Adrenal gland (tissue), 19 donors: ENCODE data around the gene RGPD6. TPM values are rescaled to one million over a fixed set of nuclear protein-coding genes. Genes with fewer than 3 reads are reported as not detected.
"Not testable (repeated sequence)": the region's sequence is repeated elsewhere in the genome, so short reads cannot be mapped to it uniquely, and the experiment has no call there.

Experiments
- DNase-seq, 7 donors: peaks; one replicate each; pipeline ENCODE4 v3.0.0-alpha.2; 2019 to 2020
- H3K27ac ChIP-seq, 5 donors: fragments of 200-600 bp; sonication (generic) in 4 of 5; 1 replicate in 3 of 5; 2 replicates in 2 of 5; pipeline versions ENCODE4 v1.5.1 to v1.8.0; 2016 to 2020; ENCODE audit warnings: mild to moderate bottlenecking in 1 of 5
- H3K27me3 ChIP-seq: fragments of 200-600 bp; 2 replicates; pipeline ENCODE4 v1.8.0; 2021
- H3K36me3 ChIP-seq, 2 donors: fragments of 200-600 bp; replicated peaks in 1 of 2; 1 replicate in 1 of 2; 2 replicates in 1 of 2; pipeline versions ENCODE4 v1.5.1 to v1.8.0; 2018 to 2022
- H3K4me1 ChIP-seq, 2 donors: fragments of 200-600 bp; replicated peaks in 1 of 2; 1 replicate in 1 of 2; 2 replicates in 1 of 2; pipeline versions ENCODE4 v1.5.1 to v1.8.0; 2018 to 2021
- H3K4me3 ChIP-seq, 4 donors: fragments of 200-600 bp; sonication (generic) in 3 of 4; one replicate each; pipeline ENCODE4 v1.5.1; 2016 to 2018
- H3K9me3 ChIP-seq, 3 donors: fragments of 200-600 bp; sonication (generic) in 1 of 3; replicated peaks in 1 of 3; 1 replicate in 2 of 3; 2 replicates in 1 of 3; pipeline versions ENCODE4 v1.5.1 to v1.8.0; 2016 to 2021
- WGBS, 4 donors: extraction: QIAGEN DNeasy Blood & Tissue Kit in 2 of 4; methylation state at CpG; one replicate each; pipeline versions ENCODE4 v1.1.5 to v1.1.7; 2013 to 2017; 5-methylcytosine and 5-hydroxymethylcytosine counted together
- intact Hi-C, 2 donors: fragments of 100-400 bp; cut with DNase I; formaldehyde crosslinking; loops; one replicate each; pipeline versions ENCODE4 v1.14.1 to v1.15.0; 2022 to 2023
- long read RNA-seq, 10 donors: library from polyadenylated mRNA in 3 of 10; unstranded in 2 of 10; stranded (forward) in 1 of 10; transcript quantifications; one replicate each; pipeline ENCODE4 v2.0.0 and lab custom pipeline, GENCODE V29; 2021 to 2026
- polyA plus RNA-seq, 3 donors: library from polyadenylated mRNA; stranded (reverse); fragments of 200-250 nt in 2 of 3; fragments of 350-450 nt in 1 of 3; fragmentation: Illumina TruSeq in 1 of 3; extraction: RNeasy Lipid Tissue Mini Kit (QIAGEN cat#74804) in 1 of 3; gene quantifications; one replicate each; pipeline ENCODE4 v1.2.3, GENCODE V29; 2013 to 2014
- total RNA-seq, 9 donors: library from RNA; depleted of rRNA in 4 of 9; stranded (reverse); fragments of >200 nt in 4 of 9; fragments of 120-200 nt in 1 of 9; fragmentation: NEBNext Ultra II Directional in 1 of 9; extraction: Animal tissue kit (Norgen Biotek cat#: 25700) in 1 of 9; gene quantifications; one replicate each; pipeline versions ENCODE4 v1.1.0 to v1.2.4, GENCODE V29; 2013 to 2023
- donor health status: healthy with polysubstance abuse.
- donor health status: Bipolar disorder and iron deficiency.
- donor health status: DM: yes; HTN: yes; CAD: no.
- donor health status: DM: no; HTN: no; CAD: no.
- donor health status: DM: no; HTN: no; CAD: no.
- donor health status: DM: yes; HTN: yes; CAD: no.

Gene RGPD6
- total RNA-seq: 10 to 100 TPM in 7 of 9 donors, 1 to 10 TPM in 2; 8.8 to 65.0 (median 20.0) TPM
- polyA plus RNA-seq: 10 to 100 TPM; 13.5 to 14.5 (median 13.7) TPM
- long read RNA-seq, donor 1: 0 reads
- long read RNA-seq, donor 2: 0 reads
- long read RNA-seq, donor 3, full-length matches to known transcripts: 2 of 2 reads
- long read RNA-seq, donor 3, partial matches to known transcripts: 0 of 2 reads
- long read RNA-seq, donor 3, other reads (novel, unspliced or antisense): 0 of 2 reads
- long read RNA-seq, donor 4, partial matches to known transcripts: 1 of 1 reads
- long read RNA-seq, donor 4, other reads (novel, unspliced or antisense): 0 of 1 reads
- long read RNA-seq, donor 5: 0 reads
- long read RNA-seq, donor 6: 0 reads
- long read RNA-seq, donor 7: 0 reads
- long read RNA-seq, donor 8, partial matches to known transcripts: 5 of 5 reads
- long read RNA-seq, donor 8, other reads (novel, unspliced or antisense): 0 of 5 reads
- long read RNA-seq, donor 9, full-length matches to known transcripts: 1 of 1 reads
- long read RNA-seq, donor 9, partial matches to known transcripts: 0 of 1 reads
- long read RNA-seq, donor 9, other reads (novel, unspliced or antisense): 0 of 1 reads
- long read RNA-seq, donor 10: 0 reads

DNA sequence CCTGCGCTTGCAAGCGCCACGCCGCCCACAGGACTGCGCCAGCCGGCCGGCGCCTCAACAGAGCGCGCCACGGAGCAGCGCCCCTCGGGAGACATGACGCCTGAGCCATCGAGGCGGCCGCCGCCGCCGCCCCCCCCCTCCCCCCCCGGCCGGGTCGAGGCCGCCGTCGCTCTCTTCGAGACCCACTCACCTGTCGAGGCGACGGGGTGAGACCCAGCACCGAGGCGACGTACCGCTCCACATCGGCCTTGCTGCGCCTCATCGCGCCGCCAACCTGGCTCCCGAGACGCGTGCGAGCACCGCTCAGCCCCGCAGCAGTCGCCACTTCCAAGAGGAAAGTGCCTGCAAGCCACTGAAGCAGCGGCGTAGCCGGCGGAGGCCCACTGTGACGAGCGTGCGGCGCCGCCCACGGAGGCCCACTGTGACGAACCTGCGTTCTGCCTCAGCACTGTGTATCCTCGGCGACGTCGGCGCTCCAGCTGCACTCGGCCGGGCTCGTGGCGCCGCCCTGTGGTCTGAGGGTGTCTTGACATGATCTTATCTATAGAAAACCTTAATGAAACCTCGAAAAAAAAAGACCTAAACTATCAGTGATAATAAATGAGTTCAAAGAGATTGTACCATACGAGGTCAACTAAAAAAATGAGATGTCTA lies at the start of gene RGPD6:
Gene RGPD6, minus strand, starts transcription at position 460 of the 654 bp plus-strand sequence. Its CDS starts 198 bp downstream, at position 262.
- H3K27ac ChIP-seq, H3K27me3 ChIP-seq, intact Hi-C loops, H3K4me3 ChIP-seq, H3K36me3 ChIP-seq, H3K4me1 ChIP-seq, H3K9me3 ChIP-seq, DNase-seq: not testable (repeated sequence)
- no CpG with 5 or more reads among the region's 70 CpGs for WGBS, 4 donors

DNA sequence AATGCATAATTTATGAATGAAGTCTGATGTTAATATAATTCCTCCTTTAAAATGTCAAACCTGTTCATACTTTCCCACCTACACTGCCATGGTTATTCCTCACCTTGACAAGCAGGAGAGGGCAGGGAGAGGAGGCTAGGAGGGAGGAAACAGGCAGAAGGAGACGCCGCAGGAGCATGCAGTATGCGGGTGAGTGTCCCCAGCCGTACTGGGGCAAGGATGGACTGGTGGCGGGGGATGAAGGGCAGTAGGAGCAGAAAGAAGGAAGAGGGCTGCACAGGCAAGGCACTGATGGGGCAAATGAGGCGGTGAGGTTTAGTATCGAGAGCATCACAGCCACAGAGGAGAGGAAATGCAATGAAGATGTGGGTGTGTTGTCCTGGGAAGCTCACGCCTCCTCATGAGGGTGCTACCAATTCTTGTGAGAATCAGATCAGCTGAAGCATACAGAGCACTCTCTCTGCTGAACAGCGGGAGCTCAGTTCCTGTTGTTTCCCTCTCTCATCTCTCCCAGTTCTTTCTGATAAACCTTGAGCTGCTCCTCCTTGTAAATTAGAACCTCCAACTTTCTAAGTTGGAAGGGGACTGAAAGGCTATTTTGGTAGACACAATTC lies 42.4 kb upstream of the RGPD6 start:
- H3K9me3 ChIP-seq, H3K4me3 ChIP-seq, H3K36me3 ChIP-seq, intact Hi-C loops, H3K27me3 ChIP-seq, H3K4me1 ChIP-seq, H3K27ac ChIP-seq, DNase-seq: not testable (repeated sequence)
- WGBS, 4 donors: 62 to 75% (median 70%) methylated on average over 1 of the region's 9 CpGs

DNA sequence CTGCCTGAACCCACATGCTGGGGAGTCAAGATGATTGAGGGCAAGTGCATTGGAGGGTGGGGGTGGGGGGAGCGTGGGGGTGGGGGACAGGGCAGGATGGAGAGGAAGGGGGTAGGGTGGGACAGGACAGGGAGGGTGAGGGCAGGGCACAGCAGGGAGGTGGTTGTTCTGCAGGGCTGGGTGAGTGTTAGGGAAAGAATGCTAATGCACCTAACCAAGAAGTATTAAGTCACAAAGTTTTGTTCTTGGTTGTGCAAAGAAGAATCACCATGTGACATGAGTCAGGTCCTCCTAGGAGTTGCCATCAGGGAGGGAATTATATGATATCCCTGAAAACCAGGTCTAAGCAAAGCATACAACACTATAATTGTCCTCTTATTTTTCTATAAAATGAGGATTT lies 36.9 kb upstream of the RGPD6 start:
- H3K27ac ChIP-seq, H3K9me3 ChIP-seq, H3K4me3 ChIP-seq, intact Hi-C loops, DNase-seq, H3K27me3 ChIP-seq, H3K4me1 ChIP-seq, H3K36me3 ChIP-seq: not testable (repeated sequence)
- no CpG with 5 or more reads among the region's 1 CpG for WGBS, 4 donors

DNA sequence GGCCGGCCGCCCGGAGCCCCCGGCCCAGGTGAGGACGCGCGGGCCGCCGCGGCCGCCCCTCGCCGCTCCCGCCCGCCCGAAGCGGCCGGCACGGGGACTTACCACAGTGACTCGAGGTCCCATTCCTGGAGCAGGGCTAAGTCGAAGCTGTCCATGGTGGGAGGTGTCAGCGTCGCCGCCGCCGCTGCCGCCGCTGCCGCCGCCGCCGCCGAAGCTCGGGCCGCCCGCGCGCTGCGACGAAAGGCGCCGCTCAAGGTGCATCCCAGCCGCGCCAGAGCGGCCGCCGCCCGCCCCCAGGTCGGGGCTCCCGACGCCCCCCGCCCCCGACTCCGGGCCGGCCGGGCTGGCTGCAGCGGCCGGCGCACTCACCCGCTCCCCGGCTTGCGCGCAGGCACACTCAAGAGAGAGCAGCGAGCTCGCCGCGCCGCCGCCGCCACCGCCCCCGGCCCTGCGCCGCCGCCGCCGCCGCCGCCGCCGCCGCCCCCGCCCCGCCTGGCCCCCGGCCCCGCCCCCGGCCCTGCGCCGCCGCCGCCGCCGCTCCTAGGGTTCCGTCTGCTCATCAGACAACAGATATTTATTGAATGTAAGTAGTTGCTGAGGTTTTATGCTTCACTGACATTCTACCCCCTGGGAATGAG lies 33.7 kb upstream of the RGPD6 start:
- H3K4me1 ChIP-seq, H3K27me3 ChIP-seq, H3K4me3 ChIP-seq, intact Hi-C loops, H3K9me3 ChIP-seq, H3K36me3 ChIP-seq, H3K27ac ChIP-seq: not testable (repeated sequence)
- peak in 1 of 7 donors; percentile 13 for DNase-seq
- WGBS, 4 donors: 0% methylated on average over 26 to 39 of the region's 94 CpGs; no CpG with 5 or more reads in 2 of the 4 donors

DNA sequence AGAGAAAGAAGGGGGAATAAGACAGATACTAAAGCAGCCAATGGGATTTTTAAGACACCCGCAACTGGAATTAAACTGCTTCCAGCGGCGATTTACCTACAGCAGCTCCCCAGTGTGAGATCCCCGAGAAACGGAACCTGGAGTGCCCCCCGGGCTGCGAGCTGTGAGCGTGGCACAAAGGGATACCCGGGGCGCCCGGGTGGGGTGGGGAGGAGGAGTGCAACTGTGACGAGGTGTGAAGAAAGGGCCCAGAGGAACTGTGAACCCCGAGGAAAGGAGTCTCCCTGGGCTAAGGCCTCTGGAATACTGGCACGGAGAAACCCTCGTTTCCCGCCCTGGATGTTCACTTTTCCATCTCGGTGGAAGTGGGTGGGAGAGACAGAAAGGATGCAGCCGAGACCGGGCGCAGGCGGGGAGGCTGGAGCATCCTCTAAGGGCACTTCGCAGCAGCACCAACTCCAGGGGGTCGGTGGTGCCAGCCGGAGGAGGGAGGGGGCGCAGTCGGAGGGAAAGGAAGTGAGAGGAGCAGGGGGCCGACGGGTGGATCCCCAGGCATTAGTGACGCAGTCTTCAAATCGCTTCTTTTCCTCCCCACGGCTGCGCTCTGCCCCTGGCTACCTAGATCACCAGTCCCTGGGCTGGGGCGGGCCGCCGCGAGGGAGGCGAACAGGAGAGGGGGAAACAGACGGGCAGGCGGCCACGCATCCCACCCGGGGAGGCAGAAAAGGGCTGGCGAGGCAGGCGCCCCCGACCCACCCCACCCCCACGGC lies 33.0 kb upstream of the RGPD6 start:
- H3K36me3 ChIP-seq, H3K27me3 ChIP-seq, H3K4me3 ChIP-seq, H3K4me1 ChIP-seq, H3K27ac ChIP-seq, intact Hi-C loops, DNase-seq, H3K9me3 ChIP-seq: not testable (repeated sequence)
- WGBS, 4 donors: 7 to 12% methylated on average over 18 to 21 of the region's 45 CpGs; no CpG with 5 or more reads in 2 of the 4 donors

DNA sequence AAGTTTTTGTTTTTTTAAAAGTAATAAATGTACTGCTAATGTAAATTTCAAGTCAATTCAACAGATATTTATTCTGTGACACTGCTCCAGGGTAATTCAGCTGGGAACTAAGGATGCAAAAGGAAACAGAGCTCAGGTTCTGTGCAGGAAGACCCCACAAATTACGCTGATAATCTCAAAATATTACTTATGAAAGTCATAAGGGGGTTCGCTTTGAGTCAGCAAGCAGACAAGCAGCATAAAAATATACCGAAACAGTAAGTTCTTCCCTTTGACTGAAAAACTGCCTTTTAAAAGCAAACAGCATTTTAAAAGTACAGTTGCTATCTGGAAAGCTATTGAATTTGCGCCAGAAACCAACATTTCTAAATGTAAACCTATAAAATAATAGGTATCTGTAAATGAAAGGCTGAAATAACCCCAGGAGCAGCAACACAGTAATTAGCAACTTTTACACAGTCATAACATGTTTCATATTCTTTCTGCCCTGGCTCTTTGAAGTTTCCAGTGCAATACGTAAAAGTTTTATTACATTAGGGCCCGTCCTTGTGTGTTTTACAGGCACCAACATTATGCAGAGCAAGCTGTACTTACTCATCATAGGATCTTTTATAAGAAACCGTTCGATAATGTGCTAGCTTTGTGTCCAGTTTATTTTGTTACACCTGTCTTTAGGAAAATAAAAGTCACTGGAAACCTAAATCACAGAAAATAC lies 31.9 kb upstream of the RGPD6 start:
- no CpG with 5 or more reads among the region's 8 CpGs for WGBS, 4 donors
- H3K36me3 ChIP-seq, H3K4me1 ChIP-seq: not testable (repeated sequence)

DNA sequence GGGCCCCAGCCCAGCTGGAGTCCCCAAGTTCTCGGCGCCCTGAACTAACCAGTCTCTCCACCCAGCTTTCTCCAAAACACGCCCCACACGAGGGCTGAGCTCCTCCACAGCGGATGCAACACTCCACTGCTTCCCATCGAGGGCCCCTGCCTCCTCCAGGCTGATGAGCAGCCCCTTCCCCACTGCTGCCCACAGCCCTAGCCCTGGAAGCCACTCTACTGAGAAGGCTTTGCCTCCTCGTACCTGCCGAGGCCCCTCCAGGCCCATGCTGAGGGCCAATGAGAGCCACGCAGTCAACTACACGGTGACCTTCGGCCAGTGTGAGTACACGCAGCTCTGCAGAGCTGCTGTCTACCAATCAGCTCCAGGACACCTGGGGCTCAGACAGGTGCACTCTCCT lies 28.0 kb upstream of the RGPD6 start:
- H3K36me3 ChIP-seq, H3K27ac ChIP-seq, H3K4me1 ChIP-seq, intact Hi-C loops, H3K4me3 ChIP-seq, DNase-seq, H3K9me3 ChIP-seq, H3K27me3 ChIP-seq: not testable (repeated sequence)
- 85% methylated on average over 8 of the region's 12 CpGs; no CpG with 5 or more reads in 2 of the 4 donors for WGBS, 4 donors

More for the DNA sequence above, 31.9 kb upstream of the RGPD6 start:
- DNase-seq, H3K4me3 ChIP-seq, H3K27ac ChIP-seq, H3K27me3 ChIP-seq, intact Hi-C loops, H3K9me3 ChIP-seq: not testable (repeated sequence)

DNA sequence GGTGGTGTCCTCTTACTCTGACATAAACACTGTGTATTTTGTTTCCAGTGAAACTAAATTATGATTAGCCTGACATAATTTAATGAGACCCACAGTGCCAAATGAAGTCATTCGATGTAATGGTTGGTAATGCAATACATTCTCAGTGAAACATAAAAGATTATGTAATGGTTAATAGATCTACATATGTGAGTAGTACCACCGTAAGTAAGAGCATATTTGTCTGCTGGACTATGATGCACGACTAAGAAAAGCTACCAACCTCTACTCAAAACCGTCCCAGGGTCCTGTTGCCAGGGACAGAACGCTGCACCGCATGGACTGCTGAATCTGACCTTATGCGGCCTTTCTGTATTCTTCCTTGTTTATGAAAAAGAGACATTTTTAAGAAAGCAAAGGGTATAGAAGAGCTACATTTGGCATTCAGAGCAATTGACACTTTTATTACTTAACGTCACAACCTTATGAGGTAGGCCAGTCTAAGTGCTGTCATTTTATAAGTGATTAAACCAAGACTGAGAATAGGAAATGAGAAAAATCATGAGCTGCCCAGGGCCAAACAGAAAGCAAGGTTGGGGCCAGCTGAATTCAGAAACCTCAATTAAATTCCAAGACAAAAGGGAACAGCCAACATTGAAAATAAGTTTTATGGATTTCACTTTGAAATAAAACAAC lies 27.0 kb upstream of the RGPD6 start:
- H3K36me3 ChIP-seq, H3K27me3 ChIP-seq, DNase-seq, H3K4me3 ChIP-seq, H3K9me3 ChIP-seq, H3K27ac ChIP-seq, H3K4me1 ChIP-seq, intact Hi-C loops: not testable (repeated sequence)
- 80% methylated on average over 1 of the region's 8 CpGs; no CpG with 5 or more reads in 3 of the 4 donors for WGBS, 4 donors

DNA sequence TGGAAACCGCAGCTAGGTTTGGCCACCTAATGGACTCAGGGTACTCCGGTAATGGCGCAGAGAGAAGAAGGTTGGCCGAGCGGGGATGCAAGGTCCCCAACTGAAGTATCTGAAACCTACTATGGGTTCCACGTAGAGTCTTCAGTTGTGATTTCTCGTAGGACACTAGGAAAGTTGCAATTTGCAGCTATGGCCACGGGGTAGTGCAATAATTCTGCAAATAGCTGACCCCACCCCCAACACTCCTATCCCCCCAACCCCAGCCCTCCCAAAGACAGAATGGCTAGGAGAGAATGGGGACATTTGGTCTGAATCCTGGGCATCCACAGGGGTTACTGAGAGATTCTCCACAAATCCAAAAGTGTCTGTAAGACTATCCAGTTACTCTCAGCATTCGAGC lies 25.1 kb upstream of the RGPD6 start:
- H3K4me1 ChIP-seq, H3K9me3 ChIP-seq, H3K27ac ChIP-seq, intact Hi-C loops, H3K4me3 ChIP-seq, H3K27me3 ChIP-seq, DNase-seq, H3K36me3 ChIP-seq: not testable (repeated sequence)
- WGBS, 4 donors: 90 to 93% (median 92%) methylated on average over 5 of the region's 9 CpGs; no CpG with 5 or more reads in 1 of the 4 donors
